ELF-1 (cell line): Measurements from ENCODE around the gene CHI3L2.

Experiments
- DNase-seq: peaks from one replicate; pipeline ENCODE4 v3.0.0-alpha.2; 2016; ENCODE audit warnings: low read depth, low spot score

The CHI3L2 gene

GRCh38 chr1:111290630-111291029 is 63.1 kb downstream of the CHI3L2 start, which contains the start of gene CHIA:
Gene CHIA (plus strand): TSS chr1:111290851. CDS start chr1:111310468, 19,617 bp downstream.
- DNase-seq = no peak
